ENCODE data around the gene USP49.

GRCh38 chr6:41740366-41741162, 154.6 kb downstream of the USP49 start:
- TF ChIP-seq, protein P1, sequence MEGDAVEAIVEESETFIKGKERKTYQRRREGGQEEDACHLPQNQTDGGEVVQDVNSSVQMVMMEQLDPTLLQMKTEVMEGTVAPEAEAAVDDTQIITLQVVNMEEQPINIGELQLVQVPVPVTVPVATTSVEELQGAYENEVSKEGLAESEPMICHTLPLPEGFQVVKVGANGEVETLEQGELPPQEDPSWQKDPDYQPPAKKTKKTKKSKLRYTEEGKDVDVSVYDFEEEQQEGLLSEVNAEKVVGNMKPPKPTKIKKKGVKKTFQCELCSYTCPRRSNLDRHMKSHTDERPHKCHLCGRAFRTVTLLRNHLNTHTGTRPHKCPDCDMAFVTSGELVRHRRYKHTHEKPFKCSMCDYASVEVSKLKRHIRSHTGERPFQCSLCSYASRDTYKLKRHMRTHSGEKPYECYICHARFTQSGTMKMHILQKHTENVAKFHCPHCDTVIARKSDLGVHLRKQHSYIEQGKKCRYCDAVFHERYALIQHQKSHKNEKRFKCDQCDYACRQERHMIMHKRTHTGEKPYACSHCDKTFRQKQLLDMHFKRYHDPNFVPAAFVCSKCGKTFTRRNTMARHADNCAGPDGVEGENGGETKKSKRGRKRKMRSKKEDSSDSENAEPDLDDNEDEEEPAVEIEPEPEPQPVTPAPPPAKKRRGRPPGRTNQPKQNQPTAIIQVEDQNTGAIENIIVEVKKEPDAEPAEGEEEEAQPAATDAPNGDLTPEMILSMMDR (IDR thresholded peaks at IDR 0.05), result no peak
- TF ChIP-seq POLR2A (IDR thresholded peaks at IDR 0.05), result no peak

All from heart left ventricle (tissue), 13 donors.